Measurements from ENCODE around the gene FCGR3B.
A peak's percentile ranks its signal among the peaks of the same experiment; 100 is the strongest.

Gene FCGR3B

DNA sequence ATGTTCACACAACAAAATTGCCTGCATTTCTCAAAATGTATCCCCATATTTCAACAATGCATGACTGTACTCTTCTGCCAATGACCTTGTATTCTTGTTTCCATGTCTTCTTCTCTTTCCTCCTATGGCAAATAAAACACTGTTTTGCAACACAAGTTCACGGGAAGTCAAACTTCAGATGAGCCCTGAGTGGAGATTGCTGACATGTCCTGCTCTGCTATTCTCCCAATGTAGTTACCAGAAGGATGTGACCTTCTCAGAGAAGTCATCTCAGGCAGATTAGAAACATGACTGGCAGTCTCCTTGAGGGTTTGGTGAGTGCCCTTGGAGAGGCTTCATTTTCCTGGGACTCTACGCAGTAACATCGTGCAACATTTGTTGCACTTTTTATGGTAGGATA is 47.5 kb upstream of the FCGR3B start (continued):
- TF ChIP-seq, protein P1, sequence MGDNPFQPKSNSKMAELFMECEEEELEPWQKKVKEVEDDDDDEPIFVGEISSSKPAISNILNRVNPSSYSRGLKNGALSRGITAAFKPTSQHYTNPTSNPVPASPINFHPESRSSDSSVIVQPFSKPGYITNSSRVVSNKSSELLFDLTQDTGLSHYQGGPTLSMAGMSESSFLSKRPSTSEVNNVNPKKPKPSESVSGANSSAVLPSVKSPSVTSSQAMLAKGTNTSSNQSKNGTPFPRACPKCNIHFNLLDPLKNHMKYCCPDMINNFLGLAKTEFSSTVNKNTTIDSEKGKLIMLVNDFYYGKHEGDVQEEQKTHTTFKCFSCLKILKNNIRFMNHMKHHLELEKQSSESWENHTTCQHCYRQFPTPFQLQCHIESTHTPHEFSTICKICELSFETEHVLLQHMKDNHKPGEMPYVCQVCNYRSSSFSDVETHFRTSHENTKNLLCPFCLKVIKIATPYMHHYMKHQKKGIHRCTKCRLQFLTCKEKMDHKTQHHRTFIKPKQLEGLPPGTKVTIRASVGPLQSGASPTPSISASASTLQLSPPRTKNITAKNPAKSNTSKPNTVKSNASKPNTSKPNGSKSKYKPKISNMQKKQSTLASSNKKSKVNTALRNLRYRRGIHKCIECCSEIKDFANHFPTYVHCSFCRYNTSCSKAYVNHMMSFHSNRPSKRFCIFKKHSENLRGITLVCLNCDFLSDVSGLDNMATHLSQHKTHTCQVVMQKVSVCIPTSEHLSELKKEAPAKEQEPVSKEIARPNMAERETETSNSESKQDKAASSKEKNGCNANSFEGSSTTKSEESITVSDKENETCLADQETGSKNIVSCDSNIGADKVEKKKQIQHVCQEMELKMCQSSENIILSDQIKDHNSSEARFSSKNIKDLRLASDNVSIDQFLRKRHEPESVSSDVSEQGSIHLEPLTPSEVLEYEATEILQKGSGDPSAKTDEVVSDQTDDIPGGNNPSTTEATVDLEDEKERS (tag by site-specific recombination; IDR thresholded peaks at IDR 0.05): no peak
- TF ChIP-seq ZNF423 (tag by site-specific recombination; IDR thresholded peaks at IDR 0.05) (no peak), ZXDB (tag by site-specific recombination; IDR thresholded peaks at IDR 0.05) (no peak), ZNF571 (tag by site-specific recombination; IDR thresholded peaks at IDR 0.05) (no peak)

DNA sequence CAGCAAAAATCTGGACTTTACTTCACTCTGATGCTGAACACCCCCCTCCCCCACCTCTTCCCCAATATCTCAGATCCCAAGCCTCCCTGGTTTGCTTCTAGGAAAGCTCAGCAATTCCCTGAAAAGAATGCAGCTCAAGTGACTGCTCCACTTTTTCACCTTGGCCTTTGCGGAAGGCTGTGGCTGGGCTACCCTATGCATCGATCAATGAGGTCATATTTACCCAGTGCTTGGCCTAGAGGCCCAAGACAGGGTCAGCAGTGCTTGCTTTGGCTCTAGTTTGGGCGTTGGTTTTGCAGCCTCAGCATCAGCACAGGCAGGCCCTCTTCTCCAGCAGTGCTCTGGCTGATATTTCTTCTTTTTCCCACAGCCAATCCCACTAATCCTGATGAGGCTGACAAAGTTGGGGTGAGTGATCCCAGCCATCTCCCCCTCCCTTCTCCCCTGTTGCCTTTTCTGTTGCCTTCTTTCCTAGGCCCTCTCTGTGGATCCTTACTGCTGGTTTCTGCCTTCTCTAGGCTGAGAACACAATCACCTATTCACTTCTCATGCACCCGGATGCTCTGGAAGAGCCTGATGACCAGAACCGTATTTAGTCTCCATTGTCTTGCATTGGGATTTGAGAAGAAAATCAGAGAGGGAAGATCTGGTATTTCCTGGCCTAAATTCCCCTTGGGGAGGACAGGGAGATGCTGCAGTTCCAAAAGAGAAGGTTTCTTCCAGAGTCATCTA is 46.1 kb upstream of the FCGR3B start:
- Histone ChIP-seq H3K9me3 (ENCODE audit: control insufficient read depth, insufficient read depth, low read depth, low read length) (no peaks in the 10 kb centered on the region), H3K36me3 (ENCODE audit: control insufficient read depth in 2 of 2, insufficient read depth in 1 of 2, low read length in 2 of 2) (no peaks in the 10 kb centered on the region), H3K27ac (ENCODE audit: extremely low read depth, low read depth, low read length) (no peak overlapping the region), H3K4me3 (ENCODE audit: low read depth, low read length) (no peak overlapping the region), H3K4me1 (ENCODE audit: control insufficient read depth, insufficient read depth, low read length) (no peaks in the 10 kb centered on the region)
- POLR2A ChIA-PET: no interaction called here
- TF ChIP-seq ZNF76 (tag by site-specific recombination; IDR thresholded peaks at IDR 0.05; ENCODE audit: borderline replicate concordance, low read depth): no peak
- no peak for TF ChIP-seq ZNF510 (tag by site-specific recombination; IDR thresholded peaks at IDR 0.05; ENCODE audit: insufficient replicate concordance)
- TF ChIP-seq ZNF658 (tag by site-specific recombination; IDR thresholded peaks at IDR 0.05): no peak
- TF ChIP-seq, protein P2, sequence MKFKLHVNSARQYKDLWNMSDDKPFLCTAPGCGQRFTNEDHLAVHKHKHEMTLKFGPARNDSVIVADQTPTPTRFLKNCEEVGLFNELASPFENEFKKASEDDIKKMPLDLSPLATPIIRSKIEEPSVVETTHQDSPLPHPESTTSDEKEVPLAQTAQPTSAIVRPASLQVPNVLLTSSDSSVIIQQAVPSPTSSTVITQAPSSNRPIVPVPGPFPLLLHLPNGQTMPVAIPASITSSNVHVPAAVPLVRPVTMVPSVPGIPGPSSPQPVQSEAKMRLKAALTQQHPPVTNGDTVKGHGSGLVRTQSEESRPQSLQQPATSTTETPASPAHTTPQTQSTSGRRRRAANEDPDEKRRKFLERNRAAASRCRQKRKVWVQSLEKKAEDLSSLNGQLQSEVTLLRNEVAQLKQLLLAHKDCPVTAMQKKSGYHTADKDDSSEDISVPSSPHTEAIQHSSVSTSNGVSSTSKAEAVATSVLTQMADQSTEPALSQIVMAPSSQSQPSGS (tag by site-specific recombination; IDR thresholded peaks at IDR 0.05; ENCODE audit: low read depth): peak; percentile 32; the same call in 1 of the 2 replicates
- TF ChIP-seq ZNF561 (tag by site-specific recombination; IDR thresholded peaks at IDR 0.05; ENCODE audit: borderline replicate concordance): no peak
- TF ChIP-seq, protein P3, sequence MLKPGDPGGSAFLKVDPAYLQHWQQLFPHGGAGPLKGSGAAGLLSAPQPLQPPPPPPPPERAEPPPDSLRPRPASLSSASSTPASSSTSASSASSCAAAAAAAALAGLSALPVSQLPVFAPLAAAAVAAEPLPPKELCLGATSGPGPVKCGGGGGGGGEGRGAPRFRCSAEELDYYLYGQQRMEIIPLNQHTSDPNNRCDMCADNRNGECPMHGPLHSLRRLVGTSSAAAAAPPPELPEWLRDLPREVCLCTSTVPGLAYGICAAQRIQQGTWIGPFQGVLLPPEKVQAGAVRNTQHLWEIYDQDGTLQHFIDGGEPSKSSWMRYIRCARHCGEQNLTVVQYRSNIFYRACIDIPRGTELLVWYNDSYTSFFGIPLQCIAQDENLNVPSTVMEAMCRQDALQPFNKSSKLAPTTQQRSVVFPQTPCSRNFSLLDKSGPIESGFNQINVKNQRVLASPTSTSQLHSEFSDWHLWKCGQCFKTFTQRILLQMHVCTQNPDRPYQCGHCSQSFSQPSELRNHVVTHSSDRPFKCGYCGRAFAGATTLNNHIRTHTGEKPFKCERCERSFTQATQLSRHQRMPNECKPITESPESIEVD (tag by site-specific recombination; IDR thresholded peaks at IDR 0.05): no peak
- TF ChIP-seq ZNF621 (tag by site-specific recombination; IDR thresholded peaks at IDR 0.05): no peak
- TF ChIP-seq KLF10 (tag by site-specific recombination; IDR thresholded peaks at IDR 0.05): no peak
- TF ChIP-seq, protein P4, sequence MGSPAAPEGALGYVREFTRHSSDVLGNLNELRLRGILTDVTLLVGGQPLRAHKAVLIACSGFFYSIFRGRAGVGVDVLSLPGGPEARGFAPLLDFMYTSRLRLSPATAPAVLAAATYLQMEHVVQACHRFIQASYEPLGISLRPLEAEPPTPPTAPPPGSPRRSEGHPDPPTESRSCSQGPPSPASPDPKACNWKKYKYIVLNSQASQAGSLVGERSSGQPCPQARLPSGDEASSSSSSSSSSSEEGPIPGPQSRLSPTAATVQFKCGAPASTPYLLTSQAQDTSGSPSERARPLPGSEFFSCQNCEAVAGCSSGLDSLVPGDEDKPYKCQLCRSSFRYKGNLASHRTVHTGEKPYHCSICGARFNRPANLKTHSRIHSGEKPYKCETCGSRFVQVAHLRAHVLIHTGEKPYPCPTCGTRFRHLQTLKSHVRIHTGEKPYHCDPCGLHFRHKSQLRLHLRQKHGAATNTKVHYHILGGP (tag by site-specific recombination; IDR thresholded peaks at IDR 0.05): no peak
- TF ChIP-seq ZBTB17 (tag by site-specific recombination; IDR thresholded peaks at IDR 0.05): peak; percentile 85
- TF ChIP-seq, protein P5, sequence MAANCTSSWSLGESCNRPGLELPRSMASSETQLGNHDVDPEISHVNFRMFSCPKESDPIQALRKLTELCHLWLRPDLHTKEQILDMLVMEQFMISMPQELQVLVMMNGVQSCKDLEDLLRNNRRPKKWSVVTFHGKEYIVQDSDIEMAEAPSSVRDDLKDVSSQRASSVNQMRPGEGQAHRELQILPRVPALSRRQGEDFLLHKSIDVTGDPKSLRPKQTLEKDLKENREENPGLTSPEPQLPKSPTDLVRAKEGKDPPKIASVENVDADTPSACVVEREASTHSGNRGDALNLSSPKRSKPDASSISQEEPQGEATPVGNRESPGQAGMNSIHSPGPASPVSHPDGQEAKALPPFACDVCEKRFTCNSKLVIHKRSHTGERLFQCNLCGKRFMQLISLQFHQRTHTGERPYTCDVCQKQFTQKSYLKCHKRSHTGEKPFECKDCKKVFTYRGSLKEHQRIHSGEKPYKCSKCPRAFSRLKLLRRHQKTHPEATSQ (tag by site-specific recombination; IDR thresholded peaks at IDR 0.05): no peak
- no peak for TF ChIP-seq ZNF37A (tag by site-specific recombination; IDR thresholded peaks at IDR 0.05)
- no peak for TF ChIP-seq SETDB1 (IDR thresholded peaks at IDR 0.05; ENCODE audit: insufficient read length, low read length)
- TF ChIP-seq, protein P6, sequence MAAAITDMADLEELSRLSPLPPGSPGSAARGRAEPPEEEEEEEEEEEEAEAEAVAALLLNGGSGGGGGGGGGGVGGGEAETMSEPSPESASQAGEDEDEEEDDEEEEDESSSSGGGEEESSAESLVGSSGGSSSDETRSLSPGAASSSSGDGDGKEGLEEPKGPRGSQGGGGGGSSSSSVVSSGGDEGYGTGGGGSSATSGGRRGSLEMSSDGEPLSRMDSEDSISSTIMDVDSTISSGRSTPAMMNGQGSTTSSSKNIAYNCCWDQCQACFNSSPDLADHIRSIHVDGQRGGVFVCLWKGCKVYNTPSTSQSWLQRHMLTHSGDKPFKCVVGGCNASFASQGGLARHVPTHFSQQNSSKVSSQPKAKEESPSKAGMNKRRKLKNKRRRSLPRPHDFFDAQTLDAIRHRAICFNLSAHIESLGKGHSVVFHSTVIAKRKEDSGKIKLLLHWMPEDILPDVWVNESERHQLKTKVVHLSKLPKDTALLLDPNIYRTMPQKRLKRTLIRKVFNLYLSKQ (tag by site-specific recombination; IDR thresholded peaks at IDR 0.05; ENCODE audit: borderline replicate concordance): no peak
- TF ChIP-seq ZNF155 (tag by site-specific recombination; IDR thresholded peaks at IDR 0.05): no peak
- CTCF ChIA-PET: interaction anchor here (0.7 kb wide), 1 partner anchor 63 kb away, joined by 4 read pairs; no protein-coding TSS in a partner anchor
